GM19238 (cell line): ENCODE data around the gene SLC9A1.

Experiments
- DNase-seq: peaks from one replicate; pipeline ENCODE4 v3.0.0; 2011; ENCODE audit warnings: low spot score; ENCODE audit not compliant: insufficient read length

SLC9A1 gene

DNA sequence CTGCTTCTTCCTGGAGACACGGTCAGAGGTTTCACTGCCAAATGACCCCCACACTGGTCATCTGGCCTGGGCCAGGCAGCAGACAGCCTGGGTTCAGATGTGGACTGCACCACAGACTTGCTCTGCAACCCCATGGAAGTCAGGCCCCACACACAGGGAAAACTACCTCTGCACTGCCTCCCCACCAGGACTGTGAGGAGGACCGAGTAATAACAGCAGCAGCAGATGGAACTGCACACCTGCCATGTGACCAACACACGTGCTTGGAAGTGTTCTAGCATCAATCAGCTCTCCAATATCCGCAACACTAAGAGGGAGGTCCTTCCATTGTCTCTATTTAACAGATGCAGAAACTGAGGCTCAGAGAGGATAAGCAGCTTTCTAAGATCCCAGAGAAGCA lies 51.4 kb downstream of the SLC9A1 start:
- DNase-seq = no peak

DNA sequence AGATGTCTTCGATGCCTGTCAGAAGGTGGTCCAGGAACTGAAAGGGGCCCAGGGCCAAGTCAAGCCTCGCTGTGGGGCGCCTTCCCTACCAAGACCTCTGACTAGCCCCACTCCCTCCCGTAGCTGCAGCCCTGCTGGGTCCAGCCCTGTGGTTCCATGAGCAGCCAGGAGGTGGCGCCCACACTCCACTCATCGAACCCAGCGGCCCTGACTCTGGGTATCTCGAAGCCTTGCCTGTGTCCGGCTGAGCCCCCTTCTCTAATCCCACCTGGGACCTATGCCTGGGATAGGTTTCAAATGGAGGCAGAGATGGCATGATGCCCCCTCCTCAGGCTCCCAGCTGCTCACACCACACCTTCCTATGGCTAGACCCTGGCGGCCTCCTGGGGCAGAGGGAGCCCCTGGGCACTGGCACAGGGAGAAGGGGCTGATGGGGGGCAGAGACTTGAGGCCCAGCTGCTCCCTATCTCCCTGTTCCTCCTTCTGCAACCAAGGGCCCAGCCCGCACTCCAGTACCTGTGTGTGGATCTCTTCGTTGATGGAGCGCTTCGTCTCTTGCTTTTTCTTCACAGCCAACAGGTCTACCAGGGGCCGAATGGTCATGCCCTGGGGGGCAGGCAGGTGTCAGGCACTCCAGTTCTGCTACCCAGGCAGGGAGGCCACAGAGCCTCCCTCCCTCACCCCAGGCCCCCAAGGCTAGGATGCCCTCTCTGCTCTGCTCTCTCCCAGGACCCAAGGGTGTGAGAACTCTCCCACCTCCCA lies 52.0 kb downstream of the SLC9A1 start:
- peak; percentile 79 for DNase-seq

DNA sequence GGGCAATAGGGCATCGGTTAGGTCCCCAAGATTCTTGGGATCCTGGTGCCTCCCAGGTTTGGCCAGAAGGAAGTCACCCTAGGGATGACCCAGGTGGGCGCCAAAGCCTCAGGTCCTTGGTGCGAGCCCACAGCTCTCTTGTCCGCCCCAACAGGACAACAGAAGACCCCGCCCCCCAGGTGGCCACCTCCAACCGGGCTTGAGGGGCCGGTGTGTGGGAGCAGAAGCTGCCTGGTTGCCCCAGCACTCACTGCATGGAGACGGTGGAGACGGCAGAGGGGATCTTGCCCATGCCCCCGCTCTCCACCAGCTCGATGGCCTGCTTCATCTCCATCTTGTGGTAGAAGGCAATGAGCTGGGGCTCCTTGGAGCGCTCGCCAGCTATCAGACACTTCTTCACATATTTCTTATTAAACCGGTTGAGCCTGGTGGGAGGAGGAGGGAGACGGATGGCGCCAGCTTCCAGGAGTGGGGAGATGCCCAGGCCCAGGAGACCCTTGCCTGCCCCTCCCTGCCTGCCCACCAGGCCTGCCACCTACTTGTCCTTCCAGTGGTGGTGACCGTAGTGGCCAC lies 52.7 kb downstream of the SLC9A1 start:
- DNase-seq = no peak

DNA sequence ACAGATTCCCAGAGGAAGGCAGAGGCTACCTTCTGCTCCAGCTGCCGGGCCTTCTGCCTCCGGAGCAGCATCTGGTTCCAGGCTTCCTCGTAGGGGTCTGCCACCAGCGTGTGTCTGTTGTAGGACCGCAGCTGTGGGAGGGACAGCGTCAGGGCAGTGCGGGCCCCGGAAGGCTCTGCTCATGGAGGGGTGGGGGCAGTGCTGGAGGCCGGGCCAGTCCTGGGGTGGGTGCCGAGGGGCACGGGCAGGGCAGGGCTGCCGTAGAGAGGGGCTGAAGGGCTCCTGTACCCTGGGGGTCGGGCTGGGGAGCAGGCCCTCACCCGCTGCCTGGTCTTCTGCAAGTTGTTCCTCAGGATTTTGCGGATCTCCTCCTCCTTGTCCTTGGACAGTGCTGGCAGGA lies 53.2 kb downstream of the SLC9A1 start:
- DNase-seq = no peak

DNA sequence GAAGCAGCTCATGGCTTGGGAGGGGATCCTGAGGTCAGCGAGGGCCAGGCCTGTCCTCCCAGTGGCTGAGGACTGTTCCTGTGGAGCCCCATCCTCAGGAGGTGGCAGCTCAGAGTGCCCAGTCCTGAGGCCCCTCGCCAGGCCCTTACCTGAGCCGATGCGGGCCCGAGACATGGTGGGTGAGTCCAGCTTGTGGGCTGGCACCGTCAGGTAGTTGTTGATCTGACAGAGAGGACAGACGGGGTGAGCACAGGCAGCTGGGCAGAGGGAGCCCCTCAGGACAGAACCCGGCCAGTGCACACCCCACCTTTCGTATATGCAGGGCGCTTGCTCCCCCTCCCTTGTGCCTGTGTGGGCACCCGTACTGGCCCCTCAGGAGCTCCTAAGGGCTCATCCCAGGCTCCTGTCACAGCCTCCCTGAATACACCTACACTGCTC lies 53.9 kb downstream of the SLC9A1 start:
- no peak for DNase-seq

DNA sequence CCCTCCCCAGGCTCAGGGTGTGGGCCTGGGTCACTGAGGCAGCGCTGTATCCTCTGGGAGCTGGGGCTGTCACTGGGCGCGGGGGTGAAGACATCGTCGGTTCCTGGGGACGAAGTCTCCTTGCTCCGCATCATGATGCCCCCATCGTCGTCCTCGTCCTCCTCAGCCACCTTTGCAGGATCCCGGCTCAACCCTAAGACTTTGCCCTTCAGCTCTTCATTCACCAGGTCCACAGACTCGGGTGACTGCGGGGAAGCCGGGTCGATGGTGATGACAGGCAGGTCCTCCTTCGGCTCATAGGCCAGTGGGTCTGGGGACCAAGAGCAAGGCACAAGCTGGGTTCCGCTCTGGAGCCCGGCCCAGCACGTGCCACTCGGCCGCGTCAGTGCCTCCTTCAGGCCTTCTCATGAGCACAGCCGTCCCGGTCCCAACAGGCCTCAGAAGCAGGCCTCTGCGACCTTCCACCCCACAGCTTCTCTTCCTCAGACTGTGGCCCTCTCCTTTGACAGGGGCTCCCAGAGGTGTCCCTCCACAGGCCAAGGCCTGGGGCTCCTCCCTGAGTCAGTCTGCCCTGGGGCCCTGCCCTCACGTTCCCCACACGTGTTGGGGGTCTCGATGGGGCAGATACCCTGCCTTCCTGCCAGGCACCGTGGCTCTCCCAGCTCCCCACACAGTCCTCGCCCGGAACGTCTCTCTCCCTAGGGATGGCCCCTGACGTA lies 54.4 kb downstream of the SLC9A1 start:
- no peak for DNase-seq

DNA sequence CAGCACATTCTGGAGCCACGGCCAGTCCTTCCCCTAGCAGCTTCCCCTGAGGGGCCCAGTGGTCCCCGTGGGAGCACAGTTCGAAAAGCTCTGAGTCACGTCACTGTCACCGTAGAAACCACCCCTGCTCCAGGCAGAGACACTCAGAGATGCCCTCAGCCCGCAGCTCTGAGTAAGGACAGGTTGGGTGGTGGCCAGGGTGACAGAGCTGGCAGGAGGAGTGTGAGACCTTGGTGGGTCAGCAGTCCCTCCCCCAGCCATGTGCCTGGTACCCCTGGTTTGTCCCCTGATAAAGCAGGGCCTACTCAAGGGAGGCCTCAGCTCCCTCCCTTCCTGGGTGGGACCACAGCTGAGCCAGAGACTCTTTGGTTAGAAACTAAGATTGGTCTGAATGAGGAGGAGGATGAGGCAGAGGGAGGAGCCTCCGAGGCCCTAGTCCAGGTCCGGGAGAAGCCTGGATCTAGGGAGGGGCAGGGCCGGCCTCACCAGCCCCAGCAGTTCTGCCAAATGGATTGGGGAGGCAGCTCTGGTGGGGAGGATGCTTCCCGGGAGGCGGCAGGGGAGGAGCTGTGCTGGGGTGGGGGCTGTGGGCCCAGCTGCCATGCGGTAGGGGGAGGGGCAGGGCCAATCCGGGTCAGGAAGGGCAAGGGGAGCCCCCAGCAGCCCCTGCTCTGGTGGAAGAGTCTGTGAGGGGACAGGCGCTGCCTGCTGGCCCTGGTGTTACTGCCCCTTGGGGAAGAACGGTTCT lies 55.2 kb downstream of the SLC9A1 start:
- no peak for DNase-seq

DNA sequence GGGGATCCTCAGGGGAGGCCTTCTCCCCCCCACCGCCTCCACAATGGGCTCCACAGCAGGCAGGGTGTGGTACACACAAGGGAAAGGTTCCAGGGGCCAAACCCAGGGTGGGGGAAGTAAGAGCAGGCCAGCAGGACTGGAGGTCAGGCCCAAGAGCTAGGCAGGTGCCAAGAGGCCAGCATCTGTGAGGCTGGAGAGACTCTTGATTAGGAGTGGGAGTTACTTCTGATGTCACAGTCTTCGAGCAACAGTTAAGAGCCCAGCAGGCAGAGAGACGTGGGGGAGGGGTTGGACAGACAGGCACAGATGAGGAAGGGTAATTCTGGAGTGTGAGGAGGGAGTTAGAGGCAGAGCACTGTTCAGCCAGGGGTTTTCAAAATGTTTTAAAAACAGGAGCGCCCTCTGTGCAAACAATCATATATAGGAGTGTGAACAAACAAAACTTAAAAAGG lies 55.8 kb downstream of the SLC9A1 start:
- DNase-seq = no peak

DNA sequence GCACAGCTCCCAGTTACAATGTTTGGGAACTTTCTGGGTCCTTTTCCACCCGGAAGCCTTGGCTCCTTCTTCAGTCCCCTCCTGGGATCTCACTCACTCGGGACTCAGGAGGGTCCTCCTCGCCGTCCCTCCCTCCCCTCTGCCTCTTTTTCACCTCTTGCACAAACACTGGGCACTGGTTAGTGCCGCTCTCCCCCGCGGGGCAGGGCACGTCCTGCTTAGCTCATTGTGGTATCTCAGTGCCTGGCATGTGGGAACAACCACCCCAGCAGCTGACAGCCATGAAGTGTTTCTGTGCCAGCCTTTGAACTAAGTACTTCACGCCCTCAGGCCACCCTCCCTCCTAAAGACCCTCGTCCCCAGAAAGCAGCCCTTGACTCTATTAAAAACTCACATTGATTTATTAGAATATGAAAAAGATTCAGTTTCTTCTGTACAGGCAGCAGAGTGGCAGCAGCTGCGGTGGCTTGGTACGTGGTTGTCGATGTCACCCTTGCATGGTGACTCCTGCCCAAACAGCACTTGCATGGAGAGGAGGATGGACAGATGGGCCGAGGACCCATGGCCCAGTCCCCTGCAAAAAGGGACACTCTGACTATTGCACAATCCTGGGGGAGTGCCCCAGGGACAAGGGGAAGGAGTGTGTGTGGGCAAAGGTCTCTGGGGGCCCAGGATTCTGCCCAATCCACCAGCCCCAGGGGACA lies 56.3 kb downstream of the SLC9A1 start:
- no peak for DNase-seq

DNA sequence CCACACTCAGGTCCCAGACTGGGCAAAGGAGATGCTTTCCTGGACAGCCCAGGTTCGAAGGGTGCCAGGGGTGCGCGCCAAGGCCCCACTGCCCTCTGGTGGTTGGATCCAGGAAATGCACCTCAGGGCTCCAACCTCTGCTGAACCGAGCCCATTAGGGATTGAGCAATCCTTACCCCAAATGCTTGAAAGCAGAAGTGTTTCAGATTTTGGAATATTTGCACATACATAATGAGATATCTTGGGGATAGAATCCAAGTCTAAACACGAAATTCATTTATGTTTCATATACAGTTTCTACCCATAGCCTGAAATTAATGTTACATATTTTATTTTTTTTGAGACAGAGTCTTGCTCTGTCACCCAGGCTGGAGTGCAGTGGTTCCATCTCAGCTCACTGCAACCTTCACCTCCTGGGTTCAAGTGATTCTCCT lies 57.4 kb downstream of the SLC9A1 start:
- DNase-seq = peak; percentile 78

DNA sequence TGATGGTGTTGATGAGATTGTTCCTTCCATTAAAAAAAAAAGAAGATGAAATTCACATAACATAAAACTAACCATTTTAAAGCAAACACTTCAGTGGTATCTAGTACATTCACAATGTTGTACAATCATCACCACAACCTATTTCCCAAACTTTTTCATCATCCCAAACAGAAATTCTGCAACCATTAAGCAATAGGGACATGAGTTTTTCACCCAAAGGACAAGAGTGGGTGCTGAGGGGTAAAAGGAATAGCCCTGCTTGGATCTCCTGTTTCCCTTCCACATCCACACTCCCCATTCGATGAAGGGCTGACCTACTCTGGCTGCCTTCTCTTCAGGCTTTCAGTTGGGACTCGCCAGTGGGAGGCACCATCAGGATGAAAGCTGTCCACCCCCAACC lies 59.3 kb downstream of the SLC9A1 start:
- DNase-seq = no peak

DNA sequence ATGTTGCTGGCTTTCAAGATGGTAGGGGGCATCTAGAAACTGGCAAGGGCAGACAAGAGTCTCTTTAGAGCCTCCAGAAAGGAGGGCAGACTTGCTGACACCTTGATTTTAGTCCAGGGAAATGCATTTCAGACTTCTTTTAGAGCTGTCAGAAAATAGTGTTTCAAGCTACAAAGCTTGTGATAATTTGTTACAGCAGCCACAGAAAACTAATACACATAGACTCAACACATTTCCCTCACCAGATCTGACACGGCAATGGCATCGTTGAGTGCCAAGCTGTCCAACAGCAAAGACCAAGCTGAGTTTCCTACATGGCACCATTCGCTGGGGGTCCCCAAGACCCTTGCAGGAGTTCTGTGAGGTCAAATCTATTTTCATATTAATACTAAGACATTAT lies 62.0 kb downstream of the SLC9A1 start:
- DNase-seq = no peak

DNA sequence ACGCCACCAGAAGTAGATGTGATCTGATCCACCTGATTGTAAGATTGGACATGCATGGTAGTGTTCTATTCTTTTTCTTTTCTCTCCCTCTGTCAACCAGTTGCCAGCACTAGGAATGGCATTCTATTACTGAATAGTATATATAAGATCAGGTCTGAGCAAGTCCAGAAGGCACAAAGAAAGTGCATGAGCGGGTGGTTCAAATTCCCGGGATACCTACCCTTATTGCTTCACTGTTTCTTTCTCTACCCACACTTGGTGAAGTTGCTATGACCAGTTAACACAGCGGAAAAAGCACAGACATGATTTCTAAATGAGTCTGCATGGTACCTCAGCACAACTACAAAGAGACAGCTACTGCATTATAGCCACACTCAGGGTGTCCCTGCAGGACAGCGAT lies 64.0 kb downstream of the SLC9A1 start:
- no peak for DNase-seq

DNA sequence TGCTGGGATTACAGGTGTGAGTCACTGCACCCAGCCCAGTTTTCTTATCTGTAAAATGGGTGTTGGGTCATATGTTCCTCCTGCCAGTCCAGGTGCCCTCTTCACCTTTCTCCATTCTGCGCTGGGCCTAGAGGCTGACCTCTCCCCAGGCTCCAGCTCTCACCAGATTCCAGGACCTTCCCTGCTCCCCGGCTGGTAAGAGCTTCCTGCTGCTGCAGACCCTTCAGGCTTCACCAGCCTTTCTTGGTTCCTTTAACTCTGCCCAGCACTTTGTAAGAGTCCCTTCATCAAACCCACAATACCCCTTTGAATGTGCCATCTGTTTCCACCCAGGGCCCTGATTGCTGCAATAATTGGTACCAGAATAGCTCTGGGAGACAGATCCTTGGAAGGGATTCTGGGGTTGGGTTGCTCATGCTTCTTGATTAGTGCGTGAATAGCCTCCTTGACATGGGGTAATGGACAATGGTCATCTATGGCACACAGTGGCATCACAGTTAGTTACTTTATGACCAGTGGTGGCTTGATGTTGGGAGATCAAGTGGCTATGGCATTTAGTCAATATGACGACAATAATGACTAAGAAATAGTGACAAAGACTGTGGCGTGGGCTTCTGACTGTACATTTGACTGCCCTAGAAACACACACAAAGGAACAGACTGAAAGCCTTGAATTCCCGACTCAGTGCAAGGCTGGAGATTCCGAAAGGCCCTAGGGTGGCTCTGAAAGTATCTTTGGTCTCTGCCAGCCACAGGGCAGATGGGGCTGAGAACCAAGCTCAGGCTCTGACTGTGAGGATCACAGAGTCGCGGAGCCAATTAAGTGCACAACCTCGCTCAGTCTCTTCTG lies 67.3 kb downstream of the SLC9A1 start:
- DNase-seq = no peak

DNA sequence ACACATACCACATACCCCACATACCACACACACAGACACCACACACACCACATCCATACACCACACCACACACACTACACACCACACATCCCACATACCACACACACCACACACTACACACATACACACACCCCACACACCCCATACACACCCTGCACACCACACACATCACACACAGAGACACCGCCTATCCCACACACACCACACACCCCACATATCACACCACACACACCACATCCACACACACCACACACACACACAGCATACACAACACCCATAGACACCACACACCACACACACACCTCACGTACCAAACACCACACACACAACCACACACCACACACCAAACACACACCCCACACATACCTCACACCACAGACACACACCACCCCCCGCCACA lies 68.3 kb downstream of the SLC9A1 start:
- no peak for DNase-seq

DNA sequence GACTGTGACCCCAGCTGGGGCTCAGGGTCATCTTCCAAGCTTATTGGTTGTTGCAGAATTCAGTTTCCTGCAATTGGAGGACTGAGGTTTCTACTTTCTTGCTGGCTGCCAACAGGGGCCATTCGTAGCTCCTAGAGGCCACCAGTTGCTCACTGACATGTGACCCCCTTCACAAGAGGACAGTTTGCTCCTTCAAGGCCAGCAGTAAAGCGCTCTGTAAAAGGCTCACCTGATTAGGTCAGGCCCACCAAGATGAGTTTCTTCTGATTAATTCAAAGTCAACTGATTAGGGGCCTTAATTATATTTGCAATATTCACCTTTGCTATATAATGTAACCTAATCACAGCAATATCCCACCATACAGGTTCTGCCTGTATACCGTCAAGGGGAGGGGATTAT lies 68.9 kb downstream of the SLC9A1 start:
- DNase-seq = no peak

DNA sequence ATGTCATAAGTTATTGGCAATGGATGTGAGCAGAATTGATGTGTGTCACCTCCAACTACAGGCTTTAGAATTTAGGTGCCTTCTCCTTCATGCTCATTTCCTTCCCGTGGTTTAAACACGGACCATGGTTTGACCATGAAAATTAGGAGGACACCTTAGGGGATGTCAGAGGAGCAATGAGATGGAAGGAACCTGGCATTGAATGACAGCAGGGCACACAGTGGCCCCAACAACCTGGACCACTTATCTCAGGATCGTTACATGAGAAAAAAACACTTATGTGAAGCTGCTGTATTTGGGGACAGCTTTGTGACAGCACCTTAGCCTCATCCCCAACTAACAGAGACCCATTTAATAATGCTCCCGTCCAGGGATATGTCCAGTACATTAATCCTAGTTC lies 70.8 kb downstream of the SLC9A1 start:
- no peak for DNase-seq

DNA sequence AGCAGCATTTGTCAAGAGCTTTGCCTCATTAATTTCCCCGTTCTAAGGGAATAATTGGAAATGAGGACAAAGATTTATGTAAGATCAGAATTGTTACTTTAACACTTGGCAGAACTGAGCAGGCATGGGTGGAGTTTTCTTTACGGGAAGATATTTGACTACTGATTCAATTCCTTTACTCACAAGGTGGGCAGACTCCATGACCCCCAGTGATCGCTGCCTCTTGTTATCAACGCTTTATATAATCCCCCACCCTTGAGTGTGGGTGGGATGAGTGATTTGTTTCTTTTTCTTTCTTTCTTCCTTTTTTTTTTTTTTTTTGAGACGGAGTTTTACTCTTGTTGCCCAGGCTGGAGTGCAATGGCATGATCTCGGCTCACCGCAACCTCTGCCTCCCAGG lies 77.0 kb downstream of the SLC9A1 start:
- DNase-seq = no peak

DNA sequence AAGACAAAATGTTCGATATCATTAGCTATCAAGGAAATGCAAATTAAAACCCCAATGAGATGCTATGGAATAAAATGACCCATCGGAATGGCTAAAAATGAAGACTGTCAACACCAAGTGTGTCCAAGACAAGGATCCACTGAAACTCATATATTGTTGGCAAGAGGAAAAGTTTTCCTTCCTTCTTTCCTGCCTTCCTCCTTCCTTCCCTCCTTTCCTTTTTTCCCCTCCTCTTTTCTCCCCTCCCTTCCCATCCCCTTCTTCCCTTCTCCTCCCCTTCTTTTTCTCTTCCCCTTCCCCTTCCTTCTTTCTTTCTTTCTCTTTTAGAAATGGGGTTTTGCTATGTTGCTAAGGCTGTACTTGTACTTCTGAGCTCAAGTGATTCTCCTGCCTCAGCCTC lies 78.1 kb downstream of the SLC9A1 start:
- no peak for DNase-seq

DNA sequence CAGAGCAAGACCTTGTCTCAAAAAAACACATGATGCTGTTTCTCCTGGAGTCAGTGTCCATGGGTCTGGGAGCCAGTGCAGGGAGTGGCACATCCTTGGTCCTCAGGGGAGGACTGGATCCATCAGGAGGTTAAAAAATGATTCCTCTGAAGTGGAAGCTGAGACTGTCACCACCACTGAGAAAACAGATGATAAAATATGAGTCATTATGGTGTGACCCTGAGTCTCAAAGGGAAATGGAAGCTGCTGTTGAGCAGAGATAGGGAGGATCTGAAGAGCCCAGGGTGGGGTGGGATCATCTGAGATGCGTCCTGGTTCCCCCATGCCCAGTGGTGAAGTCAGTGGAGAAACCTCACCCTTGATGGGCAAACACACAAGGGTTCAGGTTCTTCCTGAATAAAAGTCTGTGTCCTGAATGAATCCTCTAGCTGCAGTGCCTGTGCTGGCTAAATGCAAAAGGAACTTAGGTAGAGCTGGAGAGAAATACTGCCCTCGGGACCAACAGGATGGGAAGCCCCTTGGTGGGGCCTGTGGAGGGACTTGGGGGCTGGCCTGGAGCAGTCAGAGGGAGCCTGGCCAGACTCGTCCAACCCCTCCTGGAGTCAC lies 80.6 kb downstream of the SLC9A1 start:
- DNase-seq = no peak
